ENCODE measurements around the gene STMN3.

DNA sequence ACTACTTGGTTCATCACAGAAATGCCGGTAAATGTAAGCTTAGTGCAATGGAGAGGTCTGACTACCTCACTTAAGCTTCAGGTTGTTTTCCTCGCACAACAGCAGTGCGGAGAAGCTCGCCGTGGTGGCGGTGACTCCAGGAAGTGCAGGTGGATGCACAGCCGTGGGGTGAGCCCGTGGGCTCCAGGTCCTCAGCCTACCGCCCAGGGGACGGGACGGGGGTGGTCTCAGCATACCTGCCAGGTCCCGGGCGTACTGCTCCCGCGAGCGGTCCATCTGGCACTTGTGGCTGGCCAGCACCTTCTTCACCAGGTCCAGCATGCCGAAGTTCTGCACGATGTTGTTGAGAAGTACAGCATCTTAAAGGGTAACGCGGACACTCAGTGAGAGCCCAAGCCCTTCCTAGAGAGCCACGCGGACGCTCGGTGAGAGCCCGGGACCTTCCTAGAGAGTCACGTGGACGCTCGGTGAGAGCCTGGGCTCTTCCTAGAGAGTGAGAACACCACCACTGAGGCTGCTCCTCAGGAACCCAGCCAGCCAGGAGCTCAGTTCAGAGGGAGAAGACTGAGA is 61.4 kb downstream of the STMN3 start:
- TF ChIP-seq ZFX (IDR thresholded peaks at IDR 0.05; ENCODE audit: borderline replicate concordance) (no peak), CTCF (IDR thresholded peaks at IDR 0.05) (no peak)
